GM12878 (cell line): ENCODE results near the gene SUPT6H. TPM values are rescaled to one million over a fixed set of nuclear protein-coding genes. Genes with fewer than 3 reads are reported as not detected.
A peak's percentile ranks its signal among the peaks of the same experiment; 100 is the strongest.

Experiments used
- ATAC-seq: fragments of 200-7000 bp; cut with Tn5 transposase; 3 replicates; pipeline ENCODE4 v1.9.1; 2020; ENCODE audit warnings: mild to moderate bottlenecking, moderate library complexity
- Bru-seq: library from RNA; stranded (reverse); fragments of 400-500 nt; gene quantifications from one replicate; lab custom pipeline; 2021; lab: Mats Ljungman, UMichigan
- BruChase-seq, 2 experiments: library from RNA; stranded (reverse); fragments of 400-500 nt; gene quantifications; one replicate each; lab custom pipeline; 2021; lab: Mats Ljungman, UMichigan
- BruUV-seq: library from RNA; stranded (reverse); fragments of 400-500 nt; replicated peaks from 2 replicates; lab custom pipeline; 2021; lab: Mats Ljungman, UMichigan
- CTCF ChIA-PET: fragments of 300-600 bp; sonication (Branson Sonifier 250); formaldehyde crosslinking; extraction: SDS; loops from one replicate; lab custom pipeline; 2021; ENCODE audit warnings: inconsistent platforms; lab: Yijun Ruan, JAX
- POLR2A ChIA-PET: fragments of 350-600 bp; formaldehyde crosslinking; extraction: SDS; loops from one replicate; lab custom pipeline; 2021; ENCODE audit warnings: inconsistent platforms; lab: Charles Lee
- RAD21 ChIA-PET: fragments of 300-600 bp; sonication (Branson Sonifier 250); formaldehyde crosslinking; loops from one replicate; lab custom pipeline; 2023; ENCODE audit warnings: antibody characterized with exemption; ENCODE audit not compliant: unreplicated experiment; lab: Charles Lee
- SMC1A ChIA-PET: fragments of 300-600 bp; sonication (Branson Sonifier 250); formaldehyde crosslinking; loops from one replicate; lab custom pipeline; 2023; ENCODE audit not compliant: unreplicated experiment, uncharacterized antibody; lab: Charles Lee
- DNase-seq: peaks from one replicate; pipeline ENCODE4 v3.0.0-alpha.2; 2011; ENCODE audit warnings: low read depth, low spot score
- FAIRE-seq: peaks from 3 replicates; lab custom pipeline; 2011; peaks lifted over from hg19 to GRCh38; lab: Jason Lieb, UNC
- H2AFZ ChIP-seq: 2 replicates; pipeline ENCODE4 v1.6.0; 2011; ENCODE audit warnings: low read depth, low read length, control low read depth; ENCODE audit not compliant: control insufficient read depth
- H3K27ac ChIP-seq: 2 replicates; pipeline ENCODE4 v1.5.1; 2011; ENCODE audit warnings: control low read depth; ENCODE audit not compliant: control insufficient read depth, insufficient read depth
- H3K27me3 ChIP-seq, 2 experiments: replicated peaks in 1 of 2; 2 replicates each; pipeline versions ENCODE4 v1.6.0 to v1.6.1; 2011; ENCODE audit warnings: low read length in 1 of 2; ENCODE audit not compliant: control insufficient read depth in 2 of 2, insufficient read depth in 2 of 2
- H3K36me3 ChIP-seq, 2 experiments: 2 replicates each; pipeline ENCODE4 v1.5.1; 2011; ENCODE audit warnings: low read length in 1 of 2; ENCODE audit not compliant: control insufficient read depth in 2 of 2, insufficient read depth in 2 of 2
- H3K4me1 ChIP-seq: 2 replicates; pipeline ENCODE4 v1.6.1; 2011; ENCODE audit warnings: mild to moderate bottlenecking, low read length, moderate library complexity, mixed read lengths; ENCODE audit not compliant: control insufficient read depth, insufficient read depth
- H3K4me2 ChIP-seq: 2 replicates; pipeline ENCODE4 v1.6.0; 2011; ENCODE audit warnings: control low read depth; ENCODE audit not compliant: control insufficient read depth, insufficient read depth
- H3K4me3 ChIP-seq: fragments of 200-600 bp; sonication (generic); 2 replicates; pipeline ENCODE4 v1.5.1; 2016
- H3K79me2 ChIP-seq: 2 replicates; pipeline ENCODE4 v1.6.0; 2011; ENCODE audit warnings: low read length; ENCODE audit not compliant: control insufficient read depth, insufficient read depth
- H3K9ac ChIP-seq: 2 replicates; pipeline ENCODE4 v1.8.0; 2011; ENCODE audit warnings: low read length, control low read depth, mixed read lengths; ENCODE audit not compliant: control insufficient read depth, insufficient read depth
- H3K9me3 ChIP-seq: replicated peaks from 3 replicates; pipeline ENCODE4 v1.5.1; 2011; ENCODE audit warnings: mild to moderate bottlenecking, low read length; ENCODE audit not compliant: control insufficient read depth, insufficient read depth
- H4K20me1 ChIP-seq: 2 replicates; pipeline ENCODE4 v1.6.0; 2011; ENCODE audit not compliant: control insufficient read depth, insufficient read depth
- ATF7 ChIP-seq: fragments of 450-650 bp; IDR thresholded peaks from 2 replicates; pipeline ENCODE4 v1.6.1; 2016; ENCODE audit warnings: low read depth, mild to moderate bottlenecking
- BHLHE40 ChIP-seq, 2 experiments: fragments of 450-650 bp in 1 of 2; IDR thresholded peaks; 2 replicates each; pipeline ENCODE4 v1.6.1; 2011 to 2017; ENCODE audit warnings: low read depth in 2 of 2, borderline replicate concordance in 1 of 2, improper control_type of control experiment in 1 of 2, low read length in 1 of 2, mild to moderate bottlenecking in 1 of 2
- BMI1 ChIP-seq: fragments of 450-650 bp; IDR thresholded peaks from 2 replicates; pipeline ENCODE4 v1.6.1; 2016; ENCODE audit warnings: mild to moderate bottlenecking, moderate library complexity, borderline replicate concordance
- EGR1 ChIP-seq, 2 experiments: IDR thresholded peaks; 1 replicate in 1 of 2; 2 replicates in 1 of 2; pipeline ENCODE4 v1.6.1; 2011 to 2012; ENCODE audit warnings: low read depth in 2 of 2, low read length in 2 of 2, borderline replicate concordance in 1 of 2, mild to moderate bottlenecking in 1 of 2, moderate library complexity in 1 of 2
- HCFC1 ChIP-seq: fragments of 150-350 bp; IDR thresholded peaks from 2 replicates; pipeline ENCODE4 v1.6.1; 2014; ENCODE audit warnings: low read length
- IKZF2 ChIP-seq, 2 experiments: fragments of 450-650 bp; IDR thresholded peaks; 2 replicates each; pipeline ENCODE4 v1.6.1; 2017; ENCODE audit warnings: mild to moderate bottlenecking in 2 of 2, moderate library complexity in 2 of 2
- MTA3 ChIP-seq: IDR thresholded peaks from 2 replicates; pipeline ENCODE4 v1.6.1; 2012; ENCODE audit warnings: low read length, inconsistent platforms, borderline replicate concordance
- NR2C1 ChIP-seq: fragments of 450-650 bp; IDR thresholded peaks from 2 replicates; pipeline ENCODE4 v1.6.1; 2017; ENCODE audit warnings: antibody characterized with exemption, mild to moderate bottlenecking, moderate library complexity
- POLR2A ChIP-seq: IDR thresholded peaks from 2 replicates; pipeline ENCODE4 v1.6.1; 2011; ENCODE audit warnings: low read depth, mild to moderate bottlenecking, low read length
- POLR2AphosphoS2 ChIP-seq: IDR thresholded peaks from 2 replicates; pipeline ENCODE4 v1.6.1; 2011; ENCODE audit warnings: low read depth, mild to moderate bottlenecking, low read length, improper control_type of control experiment, moderate library complexity
- RELA ChIP-seq: fragments of 450-650 bp; IDR thresholded peaks from 2 replicates; pipeline ENCODE4 v1.8.0; 2014; ENCODE audit warnings: borderline replicate concordance; ENCODE audit not compliant: partially characterized antibody
- SKIL ChIP-seq: fragments of 450-650 bp; IDR thresholded peaks from 2 replicates; pipeline ENCODE4 v1.6.1; 2017; ENCODE audit warnings: mild to moderate bottlenecking, low read depth, inconsistent platforms; ENCODE audit not compliant: poor library complexity, severe bottlenecking
- SMAD5 ChIP-seq: IDR thresholded peaks from 2 replicates; pipeline ENCODE4 v1.6.1; 2016; ENCODE audit warnings: antibody characterized with exemption, low read depth
- WGBS: methylation state at CpG from one replicate; pipeline ENCODE4 v1.1.6; 2016; ENCODE audit warnings: low lambda C conversion rate; ENCODE audit not compliant: insufficient replicate concordance, insufficient coverage; ENCODE audit errors: missing lambda C conversion rate; 5-methylcytosine and 5-hydroxymethylcytosine counted together
- in situ Hi-C: fragments of 300-500 bp; cut with MboI; formaldehyde crosslinking; loops from 9 replicates; pipeline ENCODE4 v1.14.3; 2018; ENCODE audit warnings: mixed read lengths
- intact Hi-C: fragments of 100-400 bp; cut with micrococcal nuclease; formaldehyde crosslinking; loops from one replicate; pipeline ENCODE4 v1.14.2; 2022; ENCODE audit not compliant: unreplicated experiment
- long read RNA-seq, 2 experiments: library from polyadenylated mRNA; unstranded; transcript quantifications; one replicate each; pipeline ENCODE4 v2.0.0, GENCODE V29; 2019 to 2020
- polyA minus RNA-seq, 3 experiments: library from RNA; depleted of rRNA, polyadenylated mRNA; stranded (reverse); fragments of >200 nt; gene quantifications; 2 replicates each; pipeline ENCODE4 v1.2.3, GENCODE V29; 2011
- polyA plus RNA-seq, 11 experiments: library from polyadenylated mRNA; depleted of rRNA in 4 of 11; unstranded in 6 of 11; stranded (reverse) in 5 of 11; fragments of >200 nt; fragmentation: Nextera tagmentation in 4 of 11; fragmentation: Illumina TruSeq in 1 of 11; extraction: Ambion mirVana in 4 of 11; extraction: Trizol in 1 of 11; gene quantifications; 1 replicate in 1 of 11; 2 replicates in 10 of 11; pipeline versions ENCODE4 v1.2.1 to v1.2.3, GENCODE V29; 2011 to 2016; ENCODE audit warnings: inconsistent platforms in 2 of 11, missing spikeins in 2 of 11, low read depth in 1 of 11
- total RNA-seq, 4 experiments: library from RNA; depleted of rRNA in 3 of 4; stranded (reverse); fragments of >200 nt in 3 of 4; fragmentation: Illumina TruSeq in 1 of 4; extraction: Trizol in 1 of 4; gene quantifications; 2 replicates each; pipeline versions ENCODE4 v1.2.1 to v1.2.3, GENCODE V29; 2013 to 2021
- TF ChIP-seq, protein P1 (sequence below): IDR thresholded peaks from 2 replicates; pipeline ENCODE4 v1.6.1; 2012; ENCODE audit warnings: low read depth, low read length, improper control_type of control experiment

The SUPT6H gene
- 124 and 134 TPM in 2 replicates for total RNA-seq (2013; cell fraction: nucleolus; rRNA removed)
- total RNA-seq (2014; rRNA removed) (40.7 and 50.1 TPM in 2 replicates), total RNA-seq (2014; rRNA removed; fragmentation: Illumina TruSeq; extraction: Trizol) (33.0 and 33.8 TPM in 2 replicates), total RNA-seq (2021) (52.7 and 58.8 TPM in 2 replicates), polyA plus RNA-seq (2011; rRNA removed) (25.2 and 41.5 TPM in 2 replicates), polyA plus RNA-seq (2014; fragmentation: Illumina TruSeq; extraction: Trizol) (55.1 and 58.8 TPM in 2 replicates), polyA plus RNA-seq (2014; fragmentation: Nextera tagmentation; extraction: Ambion mirVana) (1 to 10 TPM; 1.7 to 2.4 TPM), polyA plus RNA-seq (2014; rRNA removed) (44.3 and 51.9 TPM in 2 replicates), polyA plus RNA-seq (2016; fragmentation: Nextera tagmentation; extraction: Ambion mirVana) (10 to 100 TPM; 32.5 to 33.9 TPM), polyA minus RNA-seq (2011; rRNA and poly(A)+ RNA removed) (59.4 and 81.8 TPM in 2 replicates), Bru-seq, nascent RNA (percentile 86 among the genes with signal in this experiment), BruChase-seq, experiment 1, labeled RNA remaining after a 6-hour chase (percentile 96 among the genes with signal in this experiment), BruChase-seq, experiment 2, labeled RNA remaining after a 2-hour chase (percentile 94 among the genes with signal in this experiment)
- 36.5 TPM for polyA plus RNA-seq (2011; ENCODE audit: low read depth)
- 27.3 and 28.4 TPM in 2 replicates for polyA plus RNA-seq (2011; cell fraction: cytosol; rRNA removed)
- polyA plus RNA-seq (2011; cell fraction: nucleus; rRNA removed), result 54.3 and 75.2 TPM in 2 replicates
- polyA plus RNA-seq (2012), result 44.1 and 58.0 TPM in 2 replicates
- polyA minus RNA-seq (2011; cell fraction: cytosol; rRNA and poly(A)+ RNA removed), result 19.1 and 23.9 TPM in 2 replicates
- 38.7 and 76.0 TPM in 2 replicates for polyA minus RNA-seq (2011; cell fraction: nucleus; rRNA and poly(A)+ RNA removed)
- long read RNA-seq, experiment 1, partial matches to known transcripts, result 5 of 5 reads
- long read RNA-seq, experiment 1, other reads (novel, unspliced or antisense), result 0 of 5 reads
- long read RNA-seq, experiment 2, partial matches to known transcripts, result 7 of 9 reads
- long read RNA-seq, experiment 2, other reads (novel, unspliced or antisense), result 2 of 9 reads

DNA sequence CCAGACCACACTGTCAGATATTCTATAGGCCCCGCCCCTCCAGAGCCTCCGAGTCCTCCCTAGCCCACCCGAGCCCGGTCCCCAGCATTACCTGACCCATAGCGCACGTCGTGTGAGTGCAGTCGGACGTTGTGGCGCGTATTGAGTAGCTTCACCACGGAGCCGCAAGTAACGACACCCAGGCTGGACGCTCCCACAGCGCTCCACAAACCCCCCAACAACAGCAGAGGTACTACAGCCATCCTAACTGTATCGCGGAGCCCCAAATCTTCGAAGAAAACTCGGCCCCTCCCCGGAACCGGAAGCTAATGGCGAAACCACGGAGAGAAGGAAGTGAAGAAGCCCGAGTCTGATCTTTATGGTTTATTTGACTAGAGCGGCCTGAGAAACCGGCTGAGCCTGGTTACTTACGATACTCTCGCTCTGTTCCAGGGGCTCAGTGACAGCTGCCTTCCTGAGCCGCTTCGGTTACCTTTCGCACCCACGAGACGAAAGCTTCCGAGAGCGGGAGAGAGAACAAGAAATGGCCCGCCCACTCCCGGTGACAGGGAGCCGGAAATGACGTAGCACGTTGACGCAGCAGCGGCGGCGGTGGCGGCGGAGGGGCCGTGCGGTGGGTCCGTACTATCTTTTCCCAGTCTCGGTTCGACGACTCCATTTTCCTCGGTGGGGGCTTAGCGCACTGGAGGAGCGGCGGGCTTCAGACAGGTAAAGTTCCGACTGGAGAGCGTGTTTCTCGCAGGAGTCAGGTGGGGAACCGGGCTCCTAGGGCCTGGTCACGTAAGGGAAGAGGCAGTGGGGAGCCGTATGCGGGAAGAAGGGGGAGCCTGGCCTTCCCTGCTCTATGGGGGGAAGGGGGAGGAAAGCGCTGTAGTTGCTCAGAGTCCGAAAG lies at the start of gene SUPT6H, which contains the start of gene SDF2:
TSS of gene SUPT6H (plus strand) at position 571 of the 892 bp plus-strand sequence. CDS start 11,197 bp downstream, outside the sequence.
TSS of gene SDF2 (minus strand) at position 272 of the 892 bp plus-strand sequence. CDS start at position 242, 30 bp downstream.
- Histone ChIP-seq H3K4me1 (peaks cover 3% of the 10 kb centered on the region; the same call in 1 of the 2 replicates), H3K9me3 (no peaks in the 10 kb centered on the region), H3K27me3 (no peaks in the 10 kb centered on the region), H3K4me3 (peak within 1 kb of the TSS; percentile 98), H3K79me2 (peaks cover 64% of the 10 kb centered on the region), H3K4me2 (peak within 1 kb of the TSS; percentile 71), H3K36me3 (peaks cover 2 to 8% of the 10 kb centered on the region in 2 experiments; a peak in 3 of 4 replicates), H3K27ac (peak within 1 kb of the TSS; percentile 100), H3K9ac (peak within 1 kb of the TSS; percentile 99), H2AFZ (peak within 1 kb of the TSS; percentile 99), H4K20me1 (no peaks in the 10 kb centered on the region)
- in situ Hi-C loops, result no loop called here
- DNase-seq (peak; percentile 72), FAIRE-seq (peak; percentile 85), ATAC-seq (peak; percentile 89)
- BruUV-seq, result TSS peak; percentile 84
- POLR2A ChIA-PET, result interaction anchor here (0.6 to 4.9 kb wide), 19 partner anchors 8 to 232 kb away, joined by 3 to 46 read pairs (median 4); partner anchors contain the start of genes BLTP2, PROCA1, RPL23A and TLCD1
- RAD21 ChIA-PET, result interaction anchor here (0.7 to 2.9 kb wide), 10 partner anchors 9 to 929 kb away, joined by 3 to 18 read pairs (median 5); partner anchors contain the start of genes BLTP2, PROCA1, RPL23A and TLCD1
- WGBS, result under 1% methylated on average over 65 of the region's 66 CpGs
- SMC1A ChIA-PET, result interaction anchor here (0.7 to 2.1 kb wide), 7 partner anchors 15 to 84 kb away, joined by 3 to 15 read pairs (median 4); partner anchors contain the start of genes BLTP2 and PROCA1
- CTCF ChIA-PET, result interaction anchor here (0.6 to 4.5 kb wide), 10 partner anchors 14 to 629 kb away, joined by 3 to 84 read pairs (median 4); partner anchors contain the start of genes BLTP2 and RPL23A
- intact Hi-C loops, result loop anchor here (5.0 kb wide), 1 partner anchor 55 kb away; the partner anchor contains the start of genes RAB34 and RPL23A
- peak; percentile 93 for TF ChIP-seq ATF7
- TF ChIP-seq MTA3, result peak; percentile 45; the same call in 1 of the 2 replicates
- TF ChIP-seq SMAD5, result peak; percentile 87
- TF ChIP-seq SKIL, result peak; percentile 37
- peak; percentile 57 to 73 for TF ChIP-seq IKZF2 (IDR thresholded peaks at IDR 0.05)
- peak; percentile 79 to 80 for TF ChIP-seq EGR1 (IDR thresholded peaks at IDR 0.05; ENCODE audit: borderline replicate concordance in 1 of 2, low read depth in 2 of 2, low read length in 2 of 2)
- TF ChIP-seq POLR2AphosphoS2, result peak; percentile 85
- peak; percentile 45; the same call in 1 of the 2 replicates for TF ChIP-seq HCFC1
- TF ChIP-seq RELA, result peak; percentile 14
- TF ChIP-seq POLR2A, result peak; percentile 83
- TF ChIP-seq BHLHE40 (IDR thresholded peaks at IDR 0.05; ENCODE audit: borderline replicate concordance in 1 of 2, low read depth in 2 of 2, low read length in 1 of 2), result peak in 1 of 2 experiments; percentile 49; a peak in 1 of 4 replicates
- TF ChIP-seq, protein P1, sequence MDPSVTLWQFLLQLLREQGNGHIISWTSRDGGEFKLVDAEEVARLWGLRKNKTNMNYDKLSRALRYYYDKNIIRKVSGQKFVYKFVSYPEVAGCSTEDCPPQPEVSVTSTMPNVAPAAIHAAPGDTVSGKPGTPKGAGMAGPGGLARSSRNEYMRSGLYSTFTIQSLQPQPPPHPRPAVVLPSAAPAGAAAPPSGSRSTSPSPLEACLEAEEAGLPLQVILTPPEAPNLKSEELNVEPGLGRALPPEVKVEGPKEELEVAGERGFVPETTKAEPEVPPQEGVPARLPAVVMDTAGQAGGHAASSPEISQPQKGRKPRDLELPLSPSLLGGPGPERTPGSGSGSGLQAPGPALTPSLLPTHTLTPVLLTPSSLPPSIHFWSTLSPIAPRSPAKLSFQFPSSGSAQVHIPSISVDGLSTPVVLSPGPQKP, result peak; percentile 85
- peak; percentile 51; the same call in 1 of the 2 replicates for TF ChIP-seq NR2C1
- no peak for TF ChIP-seq BMI1
